ENCODE results near the gene PKP1.

PKP1 gene

GRCh38 chr1:201260648-201261311 is 22.5 kb upstream of the PKP1 start:
- no peak for DNase-seq (ENCODE audit: low read depth)
- H3K4me3 ChIP-seq (ENCODE audit: low read depth, low read length): no peak overlapping the region
- no peak for TF ChIP-seq CTCF (IDR thresholded peaks at IDR 0.05; ENCODE audit: control insufficient read depth, extremely low read depth, insufficient read depth)

- TF ChIP-seq CTCF (IDR thresholded peaks at IDR 0.05; ENCODE audit: control insufficient read depth, extremely low read depth, insufficient read depth): no peak
- H3K4me3 ChIP-seq (ENCODE audit: low read depth, low read length): no peak overlapping the region
- no peak for DNase-seq (ENCODE audit: low read depth)
Observed at GRCh38 chr1:201261771-201262547, 21.3 kb upstream of the PKP1 start.

- no peak for DNase-seq (ENCODE audit: low read depth)
- TF ChIP-seq CTCF (IDR thresholded peaks at IDR 0.05; ENCODE audit: control insufficient read depth, extremely low read depth, insufficient read depth): no peak
- no peak overlapping the region for H3K4me3 ChIP-seq (ENCODE audit: low read depth, low read length)
Observed at GRCh38 chr1:201262963-201263608, 20.2 kb upstream of the PKP1 start.

- no peak overlapping the region for H3K4me3 ChIP-seq (ENCODE audit: low read depth, low read length)
- DNase-seq (ENCODE audit: low read depth): no peak
- no peak for TF ChIP-seq CTCF (IDR thresholded peaks at IDR 0.05; ENCODE audit: control insufficient read depth, extremely low read depth, insufficient read depth)
Observed at GRCh38 chr1:201264072-201264471, 19.2 kb upstream of the PKP1 start.

GRCh38 chr1:201264554-201264953 is 18.8 kb upstream of the PKP1 start:
- no peak overlapping the region for H3K4me3 ChIP-seq (ENCODE audit: low read depth, low read length)
- TF ChIP-seq CTCF (IDR thresholded peaks at IDR 0.05; ENCODE audit: control insufficient read depth, extremely low read depth, insufficient read depth): no peak
- no peak for DNase-seq (ENCODE audit: low read depth)

- TF ChIP-seq CTCF (IDR thresholded peaks at IDR 0.05; ENCODE audit: control insufficient read depth, extremely low read depth, insufficient read depth): no peak
- H3K4me3 ChIP-seq (ENCODE audit: low read depth, low read length): no peak overlapping the region
- no peak for DNase-seq (ENCODE audit: low read depth)
Observed at GRCh38 chr1:201265756-201266155, 17.6 kb upstream of the PKP1 start.

Data from LNCaP clone FGC (cell line).